ENCODE data around the gene TSPYL4. TPM values are rescaled to one million over a fixed set of nuclear protein-coding genes. Genes with fewer than 3 reads are reported as not detected.

TSPYL4 gene
- total RNA-seq, 2 experiments from 2014 or later, result 11.8 to 12.2 TPM

DNA sequence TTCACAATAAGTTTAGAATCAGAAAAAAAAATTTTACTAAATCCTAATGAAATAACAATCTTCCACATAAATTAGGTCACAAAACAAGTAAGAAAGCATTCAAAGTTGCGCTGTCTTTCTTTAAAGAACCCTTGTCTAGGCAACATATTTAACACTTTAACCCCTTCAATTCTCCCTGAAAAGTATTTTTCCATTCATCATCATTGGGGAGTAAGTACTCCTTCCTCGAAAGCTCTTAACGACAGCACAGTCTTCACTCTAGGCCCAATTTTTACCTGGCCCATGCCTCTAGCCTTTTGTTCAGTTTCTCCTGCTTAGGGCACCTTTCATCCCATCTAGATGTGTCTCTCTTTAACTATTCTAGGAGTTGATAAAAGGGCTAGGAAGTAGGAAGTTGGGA, 23.2 kb upstream of the TSPYL4 start:
- ChIA-PET POLR2A (interaction anchor here (1.0 to 1.4 kb wide), 2 partner anchors 10 to 14 kb away, joined by 3 to 4 read pairs; no protein-coding TSS in a partner anchor), CTCF (interaction anchor here (0.7 to 3.7 kb wide), 6 partner anchors 9 to 286 kb away, joined by 3 to 26 read pairs (median 6); no protein-coding TSS in a partner anchor)
- H3K36me3 Mint-ChIP-seq (ENCODE audit: low read depth), result peaks cover 51% of the 10 kb centered on the region
- intact Hi-C loops (cut with micrococcal nuclease), result loop anchor here (5.0 kb wide), 2 partner anchors 90 to 185 kb away; partner anchors contain the start of gene CALHM6
- no peaks in the 10 kb centered on the region for H3K9me3 Mint-ChIP-seq
- H3K27ac Mint-ChIP-seq, result peak overlapping the region; percentile 13
- no peaks in the 10 kb centered on the region for H3K27me3 Mint-ChIP-seq
- peak overlapping the region; percentile 96 for H3K4me3 Mint-ChIP-seq
- peaks cover 49% of the 10 kb centered on the region for H3K4me1 Mint-ChIP-seq (ENCODE audit: low read depth)
- ATAC-seq (no peak), DNase-seq (no peak)
- TF ChIP-seq, protein P1, sequence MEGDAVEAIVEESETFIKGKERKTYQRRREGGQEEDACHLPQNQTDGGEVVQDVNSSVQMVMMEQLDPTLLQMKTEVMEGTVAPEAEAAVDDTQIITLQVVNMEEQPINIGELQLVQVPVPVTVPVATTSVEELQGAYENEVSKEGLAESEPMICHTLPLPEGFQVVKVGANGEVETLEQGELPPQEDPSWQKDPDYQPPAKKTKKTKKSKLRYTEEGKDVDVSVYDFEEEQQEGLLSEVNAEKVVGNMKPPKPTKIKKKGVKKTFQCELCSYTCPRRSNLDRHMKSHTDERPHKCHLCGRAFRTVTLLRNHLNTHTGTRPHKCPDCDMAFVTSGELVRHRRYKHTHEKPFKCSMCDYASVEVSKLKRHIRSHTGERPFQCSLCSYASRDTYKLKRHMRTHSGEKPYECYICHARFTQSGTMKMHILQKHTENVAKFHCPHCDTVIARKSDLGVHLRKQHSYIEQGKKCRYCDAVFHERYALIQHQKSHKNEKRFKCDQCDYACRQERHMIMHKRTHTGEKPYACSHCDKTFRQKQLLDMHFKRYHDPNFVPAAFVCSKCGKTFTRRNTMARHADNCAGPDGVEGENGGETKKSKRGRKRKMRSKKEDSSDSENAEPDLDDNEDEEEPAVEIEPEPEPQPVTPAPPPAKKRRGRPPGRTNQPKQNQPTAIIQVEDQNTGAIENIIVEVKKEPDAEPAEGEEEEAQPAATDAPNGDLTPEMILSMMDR (IDR thresholded peaks at IDR 0.05), result no peak

DNA sequence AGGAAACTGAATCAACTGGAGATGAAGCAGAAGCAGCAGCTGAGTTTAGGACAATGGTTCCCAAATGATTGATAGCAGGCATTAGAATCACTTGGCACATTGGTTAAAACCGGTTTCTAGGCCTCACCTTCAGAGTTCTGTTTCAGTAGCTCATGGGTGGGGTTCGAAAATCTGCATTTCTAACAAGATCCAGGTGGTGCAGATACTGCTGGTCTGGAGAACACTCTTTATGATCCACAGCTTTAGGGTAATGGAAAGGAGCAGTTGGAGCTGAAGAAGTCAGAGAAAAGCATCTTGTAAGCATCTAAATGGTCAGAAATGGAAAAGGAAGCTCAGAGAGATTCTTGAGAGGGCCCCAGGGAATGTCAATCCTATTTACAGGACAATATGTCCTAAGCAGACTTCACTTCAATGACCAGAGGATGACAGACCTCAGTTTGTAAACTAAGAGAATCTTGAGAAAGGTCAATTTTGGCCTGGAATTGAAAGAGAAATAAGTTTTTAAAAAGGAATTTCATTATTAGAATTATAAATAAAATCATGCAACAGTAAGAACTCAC, 17.4 kb upstream of the TSPYL4 start:
- Mint-ChIP-seq H3K4me3 (no peak overlapping the region), H3K4me1 (ENCODE audit: low read depth) (peaks cover 44% of the 10 kb centered on the region), H3K9me3 (no peaks in the 10 kb centered on the region), H3K27me3 (no peaks in the 10 kb centered on the region), H3K27ac (no peak overlapping the region), H3K36me3 (ENCODE audit: low read depth) (peaks cover 26% of the 10 kb centered on the region)
- TF ChIP-seq, protein P1 (IDR thresholded peaks at IDR 0.05), result no peak
- DNase-seq (no peak), ATAC-seq (no peak)
- intact Hi-C loops (cut with micrococcal nuclease), result no loop called here
- ChIA-PET CTCF (interaction anchor here (0.7 to 2.9 kb wide), 6 partner anchors 8 to 290 kb away, joined by 3 to 11 read pairs (median 4); partner anchors contain the start of gene TSPYL1), POLR2A (interaction anchor here (0.8 kb wide), 1 partner anchor 9 kb away, joined by 6 read pairs; the partner anchor contains the start of gene TSPYL1)

DNA sequence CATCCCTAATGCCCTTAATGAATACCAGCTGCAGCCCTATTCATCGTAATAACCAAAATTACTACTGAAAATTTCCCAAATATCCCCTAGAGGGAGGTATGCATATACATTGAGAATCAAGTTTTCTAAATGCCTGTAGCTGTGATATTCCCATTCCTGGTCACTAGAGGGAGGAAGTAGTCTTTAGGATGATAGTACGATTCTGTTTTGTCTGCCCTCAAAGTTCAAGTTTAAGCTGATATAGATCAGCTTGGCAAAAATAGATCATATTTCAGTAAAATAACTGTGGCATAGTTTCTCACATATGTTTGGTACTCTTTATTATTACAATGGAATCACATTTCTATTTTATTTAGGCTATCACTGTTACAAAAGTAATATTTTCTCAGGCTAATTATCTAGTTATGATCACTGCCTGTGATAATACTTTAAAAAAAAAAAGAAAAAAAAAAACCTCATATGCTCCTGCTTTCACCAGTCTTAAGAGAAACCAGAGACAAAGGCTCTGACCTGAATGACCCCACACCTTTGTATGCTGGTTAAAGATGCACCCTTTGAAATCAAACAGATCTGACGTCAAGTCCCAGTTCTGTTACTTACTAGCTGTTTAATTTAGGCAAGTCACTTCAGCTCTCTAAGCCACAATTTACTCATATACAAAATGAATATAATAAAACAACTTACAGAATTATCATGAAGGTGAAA, 14.9 kb upstream of the TSPYL4 start:
- Mint-ChIP-seq H3K4me3 (no peak overlapping the region), H3K27me3 (no peaks in the 10 kb centered on the region), H3K36me3 (ENCODE audit: low read depth) (peaks cover 28% of the 10 kb centered on the region), H3K27ac (peak overlapping the region; percentile 43), H3K9me3 (peaks cover 6% of the 10 kb centered on the region), H3K4me1 (ENCODE audit: low read depth) (peaks cover 33% of the 10 kb centered on the region)
- ATAC-seq (peak; percentile 68), DNase-seq (no peak)
- CTCF ChIA-PET, result interaction anchor here (0.6 to 3.4 kb wide), 25 partner anchors 9 to 296 kb away, joined by 3 to 18 read pairs (median 5); partner anchors contain the start of genes TRAPPC3L and TSPYL1
- POLR2A ChIA-PET, result interaction anchor here (1.1 kb wide), 1 partner anchor 10 kb away, joined by 5 read pairs; no protein-coding TSS in a partner anchor
- intact Hi-C loops (cut with micrococcal nuclease), result no loop called here
- TF ChIP-seq, protein P1 (IDR thresholded peaks at IDR 0.05), result peak; percentile 66

DNA sequence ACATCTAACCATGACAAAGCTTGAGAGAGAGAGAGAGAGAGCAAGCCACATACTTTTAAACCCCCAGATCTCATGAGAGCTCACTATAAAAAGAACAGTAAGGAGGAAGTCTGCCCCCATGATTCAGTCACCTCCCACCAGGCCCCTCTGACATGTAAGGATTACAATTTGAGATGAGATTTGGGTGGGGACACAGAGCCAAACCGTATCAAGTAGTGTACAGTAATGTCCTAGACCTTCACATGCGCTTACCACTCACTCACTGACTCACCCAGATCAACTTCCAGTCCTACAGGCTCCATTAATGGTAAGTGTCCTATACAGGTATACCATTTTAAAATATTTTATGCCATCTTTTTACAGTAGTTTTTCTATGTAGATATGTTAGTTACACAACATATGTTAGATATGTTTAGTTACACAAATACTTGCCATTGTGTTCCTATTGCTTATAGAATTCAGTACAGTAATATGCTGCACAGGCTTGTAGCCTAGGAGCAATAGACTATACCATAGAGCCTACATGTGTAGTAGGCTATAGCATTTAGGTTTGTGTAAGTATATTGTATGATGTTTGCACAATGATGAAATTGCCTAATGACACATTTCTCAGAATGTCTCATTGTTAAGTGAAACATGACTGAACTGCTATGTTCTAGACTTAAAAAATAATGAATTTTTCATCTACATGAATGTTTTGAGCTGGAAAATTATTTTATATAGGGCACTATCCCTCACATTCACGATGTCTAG, 14.1 kb upstream of the TSPYL4 start:
- Mint-ChIP-seq H3K4me1 (ENCODE audit: low read depth) (peaks cover 27% of the 10 kb centered on the region), H3K27ac (no peak overlapping the region), H3K27me3 (no peaks in the 10 kb centered on the region), H3K4me3 (no peak overlapping the region), H3K36me3 (ENCODE audit: low read depth) (peaks cover 29% of the 10 kb centered on the region), H3K9me3 (peaks cover 11% of the 10 kb centered on the region)
- CTCF ChIA-PET, result interaction anchor here (0.7 to 3.4 kb wide), 22 partner anchors 8 to 296 kb away, joined by 3 to 18 read pairs (median 6); partner anchors contain the start of genes TSPYL1 and TSPYL4
- POLR2A ChIA-PET, result interaction anchor here (0.9 to 1.3 kb wide), 2 partner anchors 10 to 14 kb away, joined by 4 to 5 read pairs; partner anchors contain the start of gene TSPYL4
- intact Hi-C loops (cut with micrococcal nuclease), result no loop called here
- TF ChIP-seq, protein P1 (IDR thresholded peaks at IDR 0.05), result no peak
- peak; percentile 37 for ATAC-seq
- DNase-seq, result no peak
